ENCODE results near the gene CCDC106. TPM values are rescaled to one million over a fixed set of nuclear protein-coding genes. Genes with fewer than 3 reads are reported as not detected.

CCDC106 gene
- total RNA-seq, 1 experiment from 2014 or later = 21.1 TPM

DNA sequence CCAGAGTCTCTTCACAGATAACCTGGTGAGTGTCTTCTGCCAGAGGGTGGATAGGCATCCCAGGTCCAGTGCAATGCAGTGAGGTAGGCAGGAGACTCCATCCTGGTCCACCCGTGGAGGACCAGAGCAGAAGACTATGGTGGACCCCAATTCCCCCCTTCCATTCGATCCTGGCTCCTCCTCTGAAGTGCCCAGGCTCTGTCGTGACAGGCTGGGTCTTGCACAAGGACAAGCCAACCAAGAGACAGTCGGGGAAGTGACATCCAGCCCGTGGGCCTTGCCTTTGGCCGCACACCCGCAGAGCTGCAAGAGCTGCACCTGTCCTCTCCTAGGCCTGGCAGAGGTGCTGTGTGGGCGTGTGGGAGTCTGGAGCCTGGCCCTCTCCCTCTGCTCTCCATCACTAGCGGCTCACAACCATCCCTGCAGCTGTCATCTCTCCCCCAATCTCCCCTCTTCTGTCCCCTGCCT is 26.8 kb upstream of the CCDC106 start (continued):
- no peak for TF ChIP-seq TEAD1 (CRISPR knock-in tag; IDR thresholded peaks at IDR 0.05)

DNA sequence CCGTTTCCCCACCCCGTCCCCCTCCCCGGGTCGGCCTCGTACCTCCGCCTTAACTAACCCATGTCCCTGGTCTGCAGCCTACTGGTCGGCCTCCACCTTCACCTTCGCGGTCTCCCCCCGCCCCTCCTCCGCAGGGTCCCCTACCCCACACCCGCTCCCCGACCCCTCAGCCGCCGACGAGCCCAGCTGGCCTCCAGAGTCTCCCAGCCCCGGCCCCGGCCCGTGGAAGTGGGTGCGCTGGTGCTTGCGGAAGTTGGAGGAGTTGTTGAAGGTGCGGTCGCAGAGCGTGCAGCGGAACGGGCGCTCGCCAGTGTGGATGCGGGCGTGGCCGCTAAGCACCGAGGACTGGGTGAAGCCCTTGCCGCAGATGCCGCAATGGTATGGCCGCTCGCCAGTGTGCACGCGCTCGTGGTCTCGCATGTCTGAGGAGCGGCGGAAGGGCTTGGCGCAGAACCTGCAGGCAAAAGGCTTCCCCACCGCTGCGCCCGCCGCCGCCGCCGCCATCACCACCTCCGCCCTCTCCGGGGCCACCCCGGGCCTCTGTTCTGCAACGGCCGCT is 26.3 kb upstream of the CCDC106 start:
- no peak for DNase-seq (ENCODE audit: low spot score)
- H3K4me3 Mint-ChIP-seq = no peak overlapping the region
- ATAC-seq = no peak
- 0 out of 2 replicates have a peak, but pooled peaks cover 3% of the 10 kb centered on the region for H3K9me3 Mint-ChIP-seq
- POLR2A ChIA-PET = no interaction called here
- peaks cover 9% of the 10 kb centered on the region; the same call in 1 of the 2 replicates for H3K27me3 Mint-ChIP-seq (ENCODE audit: low read depth)
- peaks cover 17% of the 10 kb centered on the region for H3K4me1 Mint-ChIP-seq
- TF ChIP-seq ZNF263 (CRISPR knock-in tag; IDR thresholded peaks at IDR 0.05; ENCODE audit: low read depth) (no peak), ETV6 (CRISPR knock-in tag; IDR thresholded peaks at IDR 0.05) (no peak)
- H3K36me3 Mint-ChIP-seq = peaks cover 19% of the 10 kb centered on the region
- CTCF ChIA-PET = interaction anchor here (0.9 kb wide), 1 partner anchor 16 kb away, joined by 3 read pairs; no protein-coding TSS in a partner anchor
- H3K27ac Mint-ChIP-seq = no peak overlapping the region

DNA sequence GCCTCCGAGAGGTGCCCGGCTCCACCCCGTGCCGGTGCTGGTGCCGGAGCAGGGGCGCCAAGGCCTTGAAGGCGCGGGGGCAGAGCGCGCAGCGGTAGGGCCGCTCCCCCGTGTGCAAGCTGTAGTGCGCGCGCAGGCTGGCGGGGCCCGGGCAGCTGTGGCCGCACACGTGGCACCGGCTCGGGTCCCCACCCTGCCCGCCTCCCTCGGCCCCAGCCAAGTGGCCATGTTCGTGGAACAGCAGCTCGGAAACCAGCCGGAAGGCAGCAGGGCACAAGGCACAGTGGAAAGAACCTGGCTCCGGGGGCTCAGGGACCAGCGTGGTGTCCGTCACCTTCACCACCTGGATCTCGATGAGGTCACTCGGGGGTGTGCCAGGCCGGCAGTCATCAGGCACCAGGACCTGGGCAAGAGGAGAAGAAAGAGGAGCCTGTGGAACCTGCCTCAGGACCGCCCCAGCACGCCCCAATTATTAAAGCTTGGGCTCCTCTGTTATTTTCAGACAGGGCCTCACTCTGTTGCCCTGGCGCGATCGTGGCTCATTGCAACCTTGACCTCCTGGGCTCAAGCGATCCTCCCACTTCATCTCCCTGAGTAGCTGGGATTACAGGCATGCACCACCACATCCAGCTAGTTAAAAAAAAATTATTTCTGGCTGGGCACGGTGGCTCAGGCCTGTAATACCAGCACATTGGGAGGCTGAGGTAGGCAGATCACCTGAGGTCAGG is 25.6 kb upstream of the CCDC106 start:
- Mint-ChIP-seq H3K27me3 (ENCODE audit: low read depth) (peaks cover 11% of the 10 kb centered on the region; the same call in 1 of the 2 replicates), H3K4me3 (no peak overlapping the region), H3K9me3 (0 out of 2 replicates have a peak, but pooled peaks cover 3% of the 10 kb centered on the region), H3K4me1 (peaks cover 16% of the 10 kb centered on the region), H3K36me3 (peaks cover 15% of the 10 kb centered on the region), H3K27ac (no peak overlapping the region)
- ATAC-seq (no peak), DNase-seq (ENCODE audit: low spot score) (no peak)
- ChIA-PET POLR2A (interaction anchor here (2.6 kb wide), 1 partner anchor 16 kb away, joined by 10 read pairs; no protein-coding TSS in a partner anchor), CTCF (interaction anchor here (0.8 to 0.9 kb wide), 2 partner anchors 10 to 16 kb away, joined by 3 to 4 read pairs; no protein-coding TSS in a partner anchor)
- TF ChIP-seq, protein P1, sequence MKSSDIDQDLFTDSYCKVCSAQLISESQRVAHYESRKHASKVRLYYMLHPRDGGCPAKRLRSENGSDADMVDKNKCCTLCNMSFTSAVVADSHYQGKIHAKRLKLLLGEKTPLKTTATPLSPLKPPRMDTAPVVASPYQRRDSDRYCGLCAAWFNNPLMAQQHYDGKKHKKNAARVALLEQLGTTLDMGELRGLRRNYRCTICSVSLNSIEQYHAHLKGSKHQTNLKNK (CRISPR knock-in tag; IDR thresholded peaks at IDR 0.05) = no peak
- TF ChIP-seq, protein P2, sequence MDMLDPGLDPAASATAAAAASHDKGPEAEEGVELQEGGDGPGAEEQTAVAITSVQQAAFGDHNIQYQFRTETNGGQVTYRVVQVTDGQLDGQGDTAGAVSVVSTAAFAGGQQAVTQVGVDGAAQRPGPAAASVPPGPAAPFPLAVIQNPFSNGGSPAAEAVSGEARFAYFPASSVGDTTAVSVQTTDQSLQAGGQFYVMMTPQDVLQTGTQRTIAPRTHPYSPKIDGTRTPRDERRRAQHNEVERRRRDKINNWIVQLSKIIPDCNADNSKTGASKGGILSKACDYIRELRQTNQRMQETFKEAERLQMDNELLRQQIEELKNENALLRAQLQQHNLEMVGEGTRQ (CRISPR knock-in tag; IDR thresholded peaks at IDR 0.05) = no peak
- TF ChIP-seq, protein P3, sequence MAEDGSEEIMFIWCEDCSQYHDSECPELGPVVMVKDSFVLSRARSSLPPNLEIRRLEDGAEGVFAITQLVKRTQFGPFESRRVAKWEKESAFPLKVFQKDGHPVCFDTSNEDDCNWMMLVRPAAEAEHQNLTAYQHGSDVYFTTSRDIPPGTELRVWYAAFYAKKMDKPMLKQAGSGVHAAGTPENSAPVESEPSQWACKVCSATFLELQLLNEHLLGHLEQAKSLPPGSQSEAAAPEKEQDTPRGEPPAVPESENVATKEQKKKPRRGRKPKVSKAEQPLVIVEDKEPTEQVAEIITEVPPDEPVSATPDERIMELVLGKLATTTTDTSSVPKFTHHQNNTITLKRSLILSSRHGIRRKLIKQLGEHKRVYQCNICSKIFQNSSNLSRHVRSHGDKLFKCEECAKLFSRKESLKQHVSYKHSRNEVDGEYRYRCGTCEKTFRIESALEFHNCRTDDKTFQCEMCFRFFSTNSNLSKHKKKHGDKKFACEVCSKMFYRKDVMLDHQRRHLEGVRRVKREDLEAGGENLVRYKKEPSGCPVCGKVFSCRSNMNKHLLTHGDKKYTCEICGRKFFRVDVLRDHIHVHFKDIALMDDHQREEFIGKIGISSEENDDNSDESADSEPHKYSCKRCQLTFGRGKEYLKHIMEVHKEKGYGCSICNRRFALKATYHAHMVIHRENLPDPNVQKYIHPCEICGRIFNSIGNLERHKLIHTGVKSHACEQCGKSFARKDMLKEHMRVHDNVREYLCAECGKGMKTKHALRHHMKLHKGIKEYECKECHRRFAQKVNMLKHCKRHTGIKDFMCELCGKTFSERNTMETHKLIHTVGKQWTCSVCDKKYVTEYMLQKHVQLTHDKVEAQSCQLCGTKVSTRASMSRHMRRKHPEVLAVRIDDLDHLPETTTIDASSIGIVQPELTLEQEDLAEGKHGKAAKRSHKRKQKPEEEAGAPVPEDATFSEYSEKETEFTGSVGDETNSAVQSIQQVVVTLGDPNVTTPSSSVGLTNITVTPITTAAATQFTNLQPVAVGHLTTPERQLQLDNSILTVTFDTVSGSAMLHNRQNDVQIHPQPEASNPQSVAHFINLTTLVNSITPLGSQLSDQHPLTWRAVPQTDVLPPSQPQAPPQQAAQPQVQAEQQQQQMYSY (CRISPR knock-in tag; IDR thresholded peaks at IDR 0.05) = no peak
- TF ChIP-seq SMAD3 (CRISPR knock-in tag; IDR thresholded peaks at IDR 0.05; ENCODE audit: borderline replicate concordance) (no peak), FOXJ3 (CRISPR knock-in tag; IDR thresholded peaks at IDR 0.05; ENCODE audit: borderline replicate concordance) (no peak), ZNF263 (CRISPR knock-in tag; IDR thresholded peaks at IDR 0.05; ENCODE audit: low read depth) (no peak), ZNF396 (CRISPR knock-in tag; IDR thresholded peaks at IDR 0.05; ENCODE audit: borderline replicate concordance) (no peak), JAZF1 (CRISPR knock-in tag; IDR thresholded peaks at IDR 0.05) (no peak), ZNF138 (CRISPR knock-in tag; conservative IDR thresholded peaks at IDR 0.05) (no peak), NFE2L1 (CRISPR knock-in tag; IDR thresholded peaks at IDR 0.05) (no peak), ZNF416 (CRISPR knock-in tag; IDR thresholded peaks at IDR 0.05) (no peak)
- TF ChIP-seq, protein P4, sequence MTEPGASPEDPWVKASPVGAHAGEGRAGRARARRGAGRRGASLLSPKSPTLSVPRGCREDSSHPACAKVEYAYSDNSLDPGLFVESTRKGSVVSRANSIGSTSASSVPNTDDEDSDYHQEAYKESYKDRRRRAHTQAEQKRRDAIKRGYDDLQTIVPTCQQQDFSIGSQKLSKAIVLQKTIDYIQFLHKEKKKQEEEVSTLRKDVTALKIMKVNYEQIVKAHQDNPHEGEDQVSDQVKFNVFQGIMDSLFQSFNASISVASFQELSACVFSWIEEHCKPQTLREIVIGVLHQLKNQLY (CRISPR knock-in tag; IDR thresholded peaks at IDR 0.05) = no peak
- TF ChIP-seq, protein P5, sequence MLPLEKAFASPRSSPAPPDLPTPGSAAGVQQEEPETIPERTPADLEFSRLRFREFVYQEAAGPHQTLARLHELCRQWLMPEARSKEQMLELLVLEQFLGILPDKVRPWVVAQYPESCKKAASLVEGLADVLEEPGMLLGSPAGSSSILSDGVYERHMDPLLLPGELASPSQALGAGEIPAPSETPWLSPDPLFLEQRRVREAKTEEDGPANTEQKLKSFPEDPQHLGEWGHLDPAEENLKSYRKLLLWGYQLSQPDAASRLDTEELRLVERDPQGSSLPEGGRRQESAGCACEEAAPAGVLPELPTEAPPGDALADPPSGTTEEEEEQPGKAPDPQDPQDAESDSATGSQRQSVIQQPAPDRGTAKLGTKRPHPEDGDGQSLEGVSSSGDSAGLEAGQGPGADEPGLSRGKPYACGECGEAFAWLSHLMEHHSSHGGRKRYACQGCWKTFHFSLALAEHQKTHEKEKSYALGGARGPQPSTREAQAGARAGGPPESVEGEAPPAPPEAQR (CRISPR knock-in tag; IDR thresholded peaks at IDR 0.05) = no peak
- TF ChIP-seq, protein P6, sequence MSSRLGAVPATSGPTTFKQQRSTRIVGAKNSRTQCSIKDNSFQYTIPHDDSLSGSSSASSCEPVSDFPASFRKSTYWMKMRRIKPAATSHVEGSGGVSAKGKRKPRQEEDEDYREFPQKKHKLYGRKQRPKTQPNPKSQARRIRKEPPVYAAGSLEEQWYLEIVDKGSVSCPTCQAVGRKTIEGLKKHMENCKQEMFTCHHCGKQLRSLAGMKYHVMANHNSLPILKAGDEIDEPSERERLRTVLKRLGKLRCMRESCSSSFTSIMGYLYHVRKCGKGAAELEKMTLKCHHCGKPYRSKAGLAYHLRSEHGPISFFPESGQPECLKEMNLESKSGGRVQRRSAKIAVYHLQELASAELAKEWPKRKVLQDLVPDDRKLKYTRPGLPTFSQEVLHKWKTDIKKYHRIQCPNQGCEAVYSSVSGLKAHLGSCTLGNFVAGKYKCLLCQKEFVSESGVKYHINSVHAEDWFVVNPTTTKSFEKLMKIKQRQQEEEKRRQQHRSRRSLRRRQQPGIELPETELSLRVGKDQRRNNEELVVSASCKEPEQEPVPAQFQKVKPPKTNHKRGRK (CRISPR knock-in tag; IDR thresholded peaks at IDR 0.05; ENCODE audit: borderline replicate concordance) = no peak
- TF ChIP-seq, protein P7, sequence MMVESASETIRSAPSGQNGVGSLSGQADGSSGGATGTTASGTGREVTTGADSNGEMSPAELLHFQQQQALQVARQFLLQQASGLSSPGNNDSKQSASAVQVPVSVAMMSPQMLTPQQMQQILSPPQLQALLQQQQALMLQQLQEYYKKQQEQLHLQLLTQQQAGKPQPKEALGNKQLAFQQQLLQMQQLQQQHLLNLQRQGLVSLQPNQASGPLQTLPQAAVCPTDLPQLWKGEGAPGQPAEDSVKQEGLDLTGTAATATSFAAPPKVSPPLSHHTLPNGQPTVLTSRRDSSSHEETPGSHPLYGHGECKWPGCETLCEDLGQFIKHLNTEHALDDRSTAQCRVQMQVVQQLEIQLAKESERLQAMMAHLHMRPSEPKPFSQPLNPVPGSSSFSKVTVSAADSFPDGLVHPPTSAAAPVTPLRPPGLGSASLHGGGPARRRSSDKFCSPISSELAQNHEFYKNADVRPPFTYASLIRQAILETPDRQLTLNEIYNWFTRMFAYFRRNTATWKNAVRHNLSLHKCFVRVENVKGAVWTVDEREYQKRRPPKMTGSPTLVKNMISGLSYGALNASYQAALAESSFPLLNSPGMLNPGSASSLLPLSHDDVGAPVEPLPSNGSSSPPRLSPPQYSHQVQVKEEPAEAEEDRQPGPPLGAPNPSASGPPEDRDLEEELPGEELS (CRISPR knock-in tag; IDR thresholded peaks at IDR 0.05) = no peak
- TF ChIP-seq, protein P8, sequence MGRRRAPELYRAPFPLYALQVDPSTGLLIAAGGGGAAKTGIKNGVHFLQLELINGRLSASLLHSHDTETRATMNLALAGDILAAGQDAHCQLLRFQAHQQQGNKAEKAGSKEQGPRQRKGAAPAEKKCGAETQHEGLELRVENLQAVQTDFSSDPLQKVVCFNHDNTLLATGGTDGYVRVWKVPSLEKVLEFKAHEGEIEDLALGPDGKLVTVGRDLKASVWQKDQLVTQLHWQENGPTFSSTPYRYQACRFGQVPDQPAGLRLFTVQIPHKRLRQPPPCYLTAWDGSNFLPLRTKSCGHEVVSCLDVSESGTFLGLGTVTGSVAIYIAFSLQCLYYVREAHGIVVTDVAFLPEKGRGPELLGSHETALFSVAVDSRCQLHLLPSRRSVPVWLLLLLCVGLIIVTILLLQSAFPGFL (CRISPR knock-in tag; IDR thresholded peaks at IDR 0.05; ENCODE audit: borderline replicate concordance) = no peak

Measured in WTC11 (cell line).